K562 (cell line): ENCODE measurements around the gene SLC25A48. TPM values are rescaled to one million over a fixed set of nuclear protein-coding genes. Genes with fewer than 3 reads are reported as not detected.

Source experiments
- ATAC-seq: fragments of 200-7000 bp; cut with Tn5 transposase; 3 replicates; pipeline ENCODE4 v1.9.1; 2020; ENCODE audit warnings: moderate library complexity
- BruUV-seq: library from RNA; stranded (reverse); fragments of 400-500 nt; replicated peaks from 2 replicates; lab custom pipeline; 2021; lab: Mats Ljungman, UMichigan
- CTCF ChIA-PET: fragments of 300-600 bp; formaldehyde crosslinking; extraction: SDS; loops from one replicate; lab custom pipeline; 2021; ENCODE audit warnings: low intra/inter-chr PET ratio; lab: Yijun Ruan, JAX
- POLR2A ChIA-PET: fragments of 300-600, 350-650 bp; sonication (Branson Sonifier 250); formaldehyde crosslinking; extraction: SDS; loops from one replicate; lab custom pipeline; 2021; ENCODE audit warnings: antibody characterized with exemption, inconsistent platforms; lab: Yijun Ruan, JAX
- DNase-seq, 4 experiments: peaks; one replicate each; pipeline versions ENCODE4 v3.0.0 to v3.0.0-alpha.2; 2011 to 2018; ENCODE audit warnings: low spot score in 3 of 4, mixed read lengths in 3 of 4; ENCODE audit errors: extremely low read depth in 1 of 4
- FAIRE-seq: peaks from 2 replicates; lab custom pipeline; 2011; peaks lifted over from hg19 to GRCh38; lab: Jason Lieb, UNC
- H2AFZ ChIP-seq: 2 replicates; pipeline ENCODE4 v1.6.0; 2011; ENCODE audit warnings: low read depth, low read length, control low read depth, inconsistent platforms
- H3K27ac ChIP-seq: fragments of 200-600 bp; 3 replicates; pipeline ENCODE4 v1.8.0; 2011; ENCODE audit warnings: low read depth, mild to moderate bottlenecking, control low read depth, inconsistent platforms, low read length, moderate library complexity, mixed read lengths; ENCODE audit errors: extremely low read depth
- H3K27me3 ChIP-seq, 2 experiments: fragments of 300-600 bp in 1 of 2; 2 replicates in 1 of 2; 3 replicates in 1 of 2; pipeline versions ENCODE4 v1.6.0 to v1.8.0; 2011; ENCODE audit warnings: inconsistent platforms in 2 of 2, low read length in 2 of 2, mild to moderate bottlenecking in 1 of 2, mixed read lengths in 1 of 2, moderate library complexity in 1 of 2; ENCODE audit not compliant: control insufficient read depth in 2 of 2, insufficient read depth in 2 of 2
- H3K36me3 ChIP-seq: fragments of 300-600 bp; 3 replicates; pipeline ENCODE4 v1.8.0; 2011; ENCODE audit warnings: mild to moderate bottlenecking, low read length, inconsistent platforms; ENCODE audit not compliant: control insufficient read depth, insufficient read depth
- H3K4me1 ChIP-seq, 2 experiments: fragments of 200-600 bp in 1 of 2; replicated peaks in 1 of 2; 2 replicates in 1 of 2; 3 replicates in 1 of 2; pipeline versions ENCODE4 v1.5.1 to v1.8.0; 2011; ENCODE audit warnings: inconsistent platforms in 2 of 2, low read length in 2 of 2, mild to moderate bottlenecking in 1 of 2, mixed read lengths in 1 of 2, moderate library complexity in 1 of 2; ENCODE audit not compliant: control insufficient read depth in 2 of 2, insufficient read depth in 2 of 2
- H3K4me2 ChIP-seq: 2 replicates; pipeline ENCODE4 v1.6.1; 2011; ENCODE audit warnings: low read length, control low read depth, inconsistent platforms, mixed read lengths; ENCODE audit not compliant: insufficient read depth
- H3K4me3 ChIP-seq: fragments of 200-600 bp; sonication (generic), shearing (Covaris generic); 2 replicates; pipeline ENCODE4 v1.5.1; 2016; ENCODE audit warnings: control low read depth, inconsistent platforms
- H3K79me2 ChIP-seq: fragments of 200-600 bp; 3 replicates; pipeline ENCODE4 v1.8.0; 2011; ENCODE audit warnings: low read length, inconsistent platforms; ENCODE audit not compliant: control insufficient read depth, insufficient read depth
- H3K9ac ChIP-seq, 2 experiments: 2 replicates each; pipeline versions ENCODE4 v1.6.0 to v1.6.1; 2011; ENCODE audit warnings: low read depth in 2 of 2, low read length in 2 of 2, control low read depth in 1 of 2, inconsistent platforms in 1 of 2, mild to moderate bottlenecking in 1 of 2, mixed read lengths in 1 of 2; ENCODE audit not compliant: insufficient read depth in 1 of 2
- H3K9me1 ChIP-seq: one replicate; pipeline ENCODE4 v1.6.0; 2011; ENCODE audit warnings: inconsistent platforms, mild to moderate bottlenecking, low read length, moderate library complexity; ENCODE audit not compliant: control insufficient read depth, insufficient read depth
- H3K9me3 ChIP-seq: replicated peaks from 2 replicates; pipeline ENCODE4 v1.5.1; 2011; ENCODE audit warnings: low read depth, low read length, inconsistent platforms; ENCODE audit not compliant: control insufficient read depth, insufficient read depth
- H4K20me1 ChIP-seq: replicated peaks from 2 replicates; pipeline ENCODE4 v1.6.1; 2011; ENCODE audit warnings: low read length, inconsistent platforms, mixed read lengths; ENCODE audit not compliant: control insufficient read depth, insufficient read depth
- BRCA1 ChIP-seq, 2 experiments: fragments of 450-650 bp in 1 of 2; sonication (generic) in 1 of 2; formaldehyde crosslinking in 1 of 2; IDR thresholded peaks; 2 replicates each; pipeline versions ENCODE4 v1.5.0 to v1.6.1; 2017 to 2020; ENCODE audit warnings: mild to moderate bottlenecking in 1 of 2, missing genetic modification reagents in 1 of 2
- CBFB ChIP-seq: sonication (generic); formaldehyde crosslinking; IDR thresholded peaks from 2 replicates; pipeline ENCODE4 v1.4.0; 2020; ENCODE audit warnings: mild to moderate bottlenecking, missing genetic modification reagents
- RBM39 ChIP-seq: fragments of 200-400 bp; formaldehyde crosslinking; optimal IDR thresholded peaks from 2 replicates; pipeline ENCODE3; 2018; ENCODE audit warnings: low read depth, low read length
- SP2 ChIP-seq: IDR thresholded peaks from 2 replicates; pipeline ENCODE4 v1.6.1; 2011; ENCODE audit warnings: mild to moderate bottlenecking, low read depth, low read length, moderate library complexity; ENCODE audit not compliant: poor library complexity, severe bottlenecking; ENCODE audit errors: extremely low read depth
- XRCC4 ChIP-seq: IDR thresholded peaks from one replicate; pipeline ENCODE4 v1.6.1; 2011; ENCODE audit not compliant: insufficient read depth, insufficient read length; ENCODE audit errors: extremely low read depth
- ZNF165 ChIP-seq: fragments of 250-450 bp; sonication (Bioruptor Pico); IDR thresholded peaks from 2 replicates; pipeline ENCODE4 v1.4.0; 2020; ENCODE audit warnings: borderline replicate concordance
- ZNF174 ChIP-seq: fragments of 250-450 bp; sonication (Bioruptor Pico); IDR thresholded peaks from 2 replicates; pipeline ENCODE4 v1.4.0; 2020; ENCODE audit warnings: mild to moderate bottlenecking
- WGBS: fragments of 100-300 bp; shearing (Covaris generic); methylation state at CpG from one replicate; pipeline ENCODE4 v1.1.6; 2016; ENCODE audit warnings: low coverage, mixed read lengths; ENCODE audit not compliant: insufficient coverage; ENCODE audit errors: missing lambda C conversion rate; 5-methylcytosine and 5-hydroxymethylcytosine counted together
- in situ Hi-C: fragments of 300-500 bp; cut with MboI; formaldehyde crosslinking; loops from 4 replicates; pipeline ENCODE4 v1.15.0; 2018; ENCODE audit warnings: inconsistent platforms, mixed read lengths
- intact Hi-C: fragments of 100-400 bp; cut with micrococcal nuclease; formaldehyde crosslinking; loops from 2 replicates; pipeline ENCODE4 v1.14.2; 2022
- polyA plus RNA-seq, 8 experiments: library from polyadenylated mRNA; depleted of rRNA in 4 of 8; stranded (reverse) in 5 of 8; unstranded in 3 of 8; fragments of >200 nt; fragmentation: Nextera tagmentation in 2 of 8; fragmentation: Illumina TruSeq in 1 of 8; extraction: Ambion mirVana in 2 of 8; extraction: Trizol in 1 of 8; gene quantifications; 2 replicates each; pipeline versions ENCODE4 v1.2.1 to v1.2.3, GENCODE V29; 2011 to 2014; ENCODE audit warnings: inconsistent platforms in 1 of 8, missing spikeins in 1 of 8
- total RNA-seq, 7 experiments: library from RNA; depleted of rRNA in 6 of 7; stranded (reverse); fragments of >200 nt in 6 of 7; fragmentation: Illumina TruSeq in 2 of 7; extraction: Trizol in 2 of 7; gene quantifications; 2 replicates each; pipeline versions ENCODE4 v1.2.1 to v1.2.3, GENCODE V29; 2011 to 2021; ENCODE audit warnings: low replicate concordance in 1 of 7

The SLC25A48 gene
- total and polyA plus RNA-seq, 9 of the 15 experiments (the other 6 are each of a cell fraction or from before 2014, with no cell fraction given): 0.08 to 0.35 (median 0.23) TPM; not detected in 1

GRCh38 chr5:135850231-135850630, 15.8 kb downstream of the SLC25A48 start:
- Histone ChIP-seq H4K20me1 (peaks cover 3% of the 10 kb centered on the region; the same call in 1 of the 2 replicates), H3K36me3 (no peaks in the 10 kb centered on the region), H3K9me1 (no peaks in the 10 kb centered on the region), H3K27ac (no peak overlapping the region), H3K4me2 (no peak overlapping the region), H3K79me2 (no peaks in the 10 kb centered on the region), H3K9ac (no peak overlapping the region), H2AFZ (no peak overlapping the region), H3K4me3 (no peak overlapping the region), H3K27me3 (peaks cover 17 to 39% of the 10 kb centered on the region in 2 experiments; a peak in 4 of 5 replicates), H3K9me3 (no peaks in the 10 kb centered on the region), H3K4me1 (no peaks in the 10 kb centered on the region)
- intact Hi-C loops (no loop called here), in situ Hi-C loops (no loop called here)
- ATAC-seq (no peak), FAIRE-seq (no peak), DNase-seq (no peak)
- POLR2A ChIA-PET: no interaction called here
- 0% methylated on average over 8 of the region's 9 CpGs for WGBS
- CTCF ChIA-PET: no interaction called here
- TF ChIP-seq BRCA1 (IDR thresholded peaks at IDR 0.05) (no peak), BRCA1 (CRISPR knock-in tag; IDR thresholded peaks at IDR 0.05) (no peak), SP2 (no peak), ZNF174 (CRISPR knock-in tag) (no peak), RBM39 (no peak), CBFB (CRISPR knock-in tag) (no peak)
- BruUV-seq: no TSS peak

- FAIRE-seq (no peak), DNase-seq (no peak), ATAC-seq (no peak)
- Histone ChIP-seq H3K9ac (no peak overlapping the region), H3K79me2 (no peaks in the 10 kb centered on the region), H3K36me3 (no peaks in the 10 kb centered on the region), H3K4me3 (no peak overlapping the region), H3K27me3 (peaks cover 17 to 43% of the 10 kb centered on the region in 2 experiments; a peak in 4 of 5 replicates), H3K9me1 (no peaks in the 10 kb centered on the region), H3K9me3 (no peaks in the 10 kb centered on the region), H3K27ac (no peak overlapping the region), H3K4me1 (no peaks in the 10 kb centered on the region), H4K20me1 (peaks cover 3% of the 10 kb centered on the region; the same call in 1 of the 2 replicates), H2AFZ (no peak overlapping the region), H3K4me2 (no peak overlapping the region)
- TF ChIP-seq ZNF165 (CRISPR knock-in tag) (no peak), XRCC4 (no peak)
- intact Hi-C loops (no loop called here), in situ Hi-C loops (no loop called here)
- no TSS peak for BruUV-seq
- 2% methylated on average over 6 of the region's 6 CpGs for WGBS
- ChIA-PET CTCF (interaction anchor here (0.6 kb wide), 1 partner anchor 372 kb away, joined by 3 read pairs; no protein-coding TSS in a partner anchor), POLR2A (no interaction called here)
Measured at GRCh38 chr5:135850671-135851070, 16.2 kb downstream of the SLC25A48 start.
